ENCODE data around the gene SKI. TPM values are rescaled to one million over a fixed set of nuclear protein-coding genes. Genes with fewer than 3 reads are reported as not detected.
"Not testable (repeated sequence)": the region's sequence is repeated elsewhere in the genome, so short reads cannot be mapped to it uniquely, and the experiment has no call there.

Gene SKI
- total RNA-seq, 1 donor = 36.6 TPM

- H3K4me3 ChIP-seq (ENCODE audit: low read depth, low read length) = no peak overlapping the region
- DNase-seq (ENCODE audit: low read depth) = peak; percentile 90
- peak; percentile 10 for TF ChIP-seq CTCF (IDR thresholded peaks at IDR 0.05; ENCODE audit: insufficient read depth, low read length)
Measured at GRCh38 chr1:2322065-2322571, 94.0 kb downstream of the SKI start.

- DNase-seq (ENCODE audit: low read depth) = no peak
- H3K4me3 ChIP-seq (ENCODE audit: low read depth, low read length) = no peak overlapping the region
- TF ChIP-seq CTCF (IDR thresholded peaks at IDR 0.05; ENCODE audit: insufficient read depth, low read length) = no peak
Measured at GRCh38 chr1:2322581-2323211, 94.6 kb downstream of the SKI start.

- no peak overlapping the region for H3K4me3 ChIP-seq (ENCODE audit: low read depth, low read length)
- TF ChIP-seq CTCF (IDR thresholded peaks at IDR 0.05; ENCODE audit: insufficient read depth, low read length) = no peak
- no peak for DNase-seq (ENCODE audit: low read depth)
Measured at GRCh38 chr1:2323451-2323974, 95.4 kb downstream of the SKI start.

- no peak overlapping the region for H3K4me3 ChIP-seq (ENCODE audit: low read depth, low read length)
- no peak for TF ChIP-seq CTCF (IDR thresholded peaks at IDR 0.05; ENCODE audit: insufficient read depth, low read length)
- DNase-seq (ENCODE audit: low read depth) = no peak
Measured at GRCh38 chr1:2324553-2325366, 96.6 kb downstream of the SKI start.

- TF ChIP-seq CTCF (IDR thresholded peaks at IDR 0.05; ENCODE audit: insufficient read depth, low read length) = no peak
- DNase-seq (ENCODE audit: low read depth) = no peak
- H3K4me3 ChIP-seq (ENCODE audit: low read depth, low read length) = no peak overlapping the region
Measured at GRCh38 chr1:2326524-2326923, 98.4 kb downstream of the SKI start.

GRCh38 chr1:2327162-2327561 lies 99.0 kb downstream of the SKI start:
- not testable (repeated sequence) for DNase-seq (ENCODE audit: low read depth); H3K4me3 ChIP-seq (ENCODE audit: low read depth, low read length)

GRCh38 chr1:2327841-2328240 lies 99.7 kb downstream of the SKI start:
- H3K4me3 ChIP-seq (ENCODE audit: low read depth, low read length) = no peak overlapping the region

More at GRCh38 chr1:2327841-2328240, 99.7 kb downstream of the SKI start:
- TF ChIP-seq CTCF (IDR thresholded peaks at IDR 0.05; ENCODE audit: insufficient read depth, low read length) = no peak
- no peak for DNase-seq (ENCODE audit: low read depth)
